ENCODE results near the gene KRT5. TPM values are rescaled to one million over a fixed set of nuclear protein-coding genes. Genes with fewer than 3 reads are reported as not detected.

The KRT5 gene
- total and polyA plus RNA-seq, 2 of the 13 experiments (the other 11 are each of a cell fraction or from before 2014, with no cell fraction given), result 0.08 TPM; not detected in 1

DNA sequence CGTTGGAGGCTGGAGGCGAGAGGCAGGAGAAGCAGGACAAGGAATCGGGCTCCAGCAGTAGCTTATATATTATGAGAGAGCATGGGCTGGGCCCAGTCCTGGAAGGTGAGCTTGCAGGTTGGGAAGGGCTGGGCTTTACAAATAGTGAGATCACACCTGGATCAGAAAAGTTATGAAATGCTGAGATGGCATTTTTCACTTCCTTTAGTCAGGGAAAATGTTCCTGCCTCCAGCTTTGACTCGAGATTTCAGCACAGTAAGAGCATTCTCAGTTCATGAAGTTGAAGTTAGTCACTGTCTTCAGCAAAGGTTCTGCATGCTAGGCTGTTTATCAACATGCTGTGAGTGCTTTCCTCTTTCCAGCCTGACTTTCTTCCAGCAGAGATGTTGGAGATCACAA lies 46.4 kb downstream of the KRT5 start, which contains the start of gene KRT6C:
Gene KRT6C (minus strand): TSS at position 38 of the 400 bp plus-strand sequence. CDS start 68 bp downstream, outside the sequence.
- no peak for ATAC-seq
- POLR2A ChIA-PET, result no interaction called here

DNA sequence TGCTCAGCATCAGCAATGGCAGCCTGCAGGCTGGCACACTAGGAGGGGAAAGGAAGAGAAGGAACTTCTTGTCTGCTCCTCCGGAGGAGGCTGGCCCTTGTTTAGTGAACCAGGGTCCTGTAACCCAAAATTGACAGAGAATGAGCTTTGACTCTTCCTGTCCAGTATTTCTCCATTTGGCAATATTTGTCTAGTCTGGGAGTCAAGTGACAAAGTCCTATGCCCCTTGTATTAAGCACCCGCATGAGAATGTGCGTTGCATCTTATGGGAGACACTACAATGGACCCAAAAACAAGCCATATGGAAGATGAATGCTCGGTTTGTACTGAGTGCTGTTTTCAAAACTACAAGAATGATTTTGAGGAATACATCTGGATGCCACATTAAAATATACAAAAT lies 50.3 kb downstream of the KRT5 start:
- FAIRE-seq (no peak), ATAC-seq (peak; percentile 40; the same call in 1 of the 3 replicates), DNase-seq (ENCODE audit: low spot score) (no peak)
- CTCF ChIA-PET (ENCODE audit: low intra/inter-chr PET ratio, low total read pairs), result no interaction called here
- 2% methylated on average over 4 of the region's 4 CpGs for WGBS (ENCODE audit: low lambda C conversion rate)
- Histone ChIP-seq H3K4me2 (ENCODE audit: low read depth, low read length) (no peak overlapping the region), H3K79me2 (ENCODE audit: insufficient read depth, low read length) (no peaks in the 10 kb centered on the region), H3K4me1 (ENCODE audit: insufficient read depth, low read length) (peaks cover 9% of the 10 kb centered on the region), H3K27me3 (ENCODE audit: control insufficient read depth in 1 of 2, insufficient read depth in 2 of 2, low read length in 2 of 2) (no peaks in the 10 kb centered on the region; a peak in 1 of 5 replicates), H3K36me3 (replicated peaks in 1 of 2; ENCODE audit: control insufficient read depth in 1 of 2, insufficient read depth in 2 of 2, low read length in 2 of 2) (no peaks in the 10 kb centered on the region), H4K20me1 (ENCODE audit: insufficient read depth, low read length) (no peaks in the 10 kb centered on the region), H3K4me3 (replicated peaks in 1 of 3; ENCODE audit: insufficient read depth in 1 of 3, low read depth in 2 of 3, low read length in 3 of 3) (no peak overlapping the region), H3K9me3 (ENCODE audit: low read length) (no peaks in the 10 kb centered on the region), H3K27ac (ENCODE audit: extremely low read length, insufficient read depth, low read length) (no peak overlapping the region), H2AFZ (ENCODE audit: low read length) (no peak overlapping the region), H3K9ac (ENCODE audit: insufficient read depth, low read depth, low read length) (no peak overlapping the region)
- POLR2A ChIA-PET, result no interaction called here
- BruUV-seq (replicated peaks), result no TSS peak
- in situ Hi-C loops (cut with HindIII; ENCODE audit: extremely low pct_ligation_motif_present, low pct_unique_long_range_greater_than_20kb), result no loop called here
- intact Hi-C loops (cut with micrococcal nuclease; ENCODE audit: unreplicated experiment), result no loop called here
- TF ChIP-seq HNRNPL (IDR thresholded peaks at IDR 0.05; ENCODE audit: low read depth, low read length) (no peak), ZNF143 (CRISPR knock-in tag; IDR thresholded peaks at IDR 0.05) (no peak), ZNF607 (CRISPR knock-in tag; IDR thresholded peaks at IDR 0.05; ENCODE audit: borderline replicate concordance) (no peak), HNF4A (CRISPR knock-in tag; IDR thresholded peaks at IDR 0.05) (peak; percentile 56), NFE2 (CRISPR knock-in tag; IDR thresholded peaks at IDR 0.05) (no peak), ZNF383 (CRISPR knock-in tag; IDR thresholded peaks at IDR 0.05; ENCODE audit: borderline replicate concordance) (no peak), HNF4G (IDR thresholded peaks at IDR 0.05; ENCODE audit: borderline replicate concordance, low read depth, low read length) (0 out of 2 replicates have a peak, but pooled peaks have one; percentile 33), HNF4G (CRISPR knock-in tag; IDR thresholded peaks at IDR 0.05; ENCODE audit: borderline replicate concordance, low read depth) (no peak), NCOA5 (CRISPR knock-in tag; IDR thresholded peaks at IDR 0.05) (no peak)
- TF ChIP-seq, protein P1, sequence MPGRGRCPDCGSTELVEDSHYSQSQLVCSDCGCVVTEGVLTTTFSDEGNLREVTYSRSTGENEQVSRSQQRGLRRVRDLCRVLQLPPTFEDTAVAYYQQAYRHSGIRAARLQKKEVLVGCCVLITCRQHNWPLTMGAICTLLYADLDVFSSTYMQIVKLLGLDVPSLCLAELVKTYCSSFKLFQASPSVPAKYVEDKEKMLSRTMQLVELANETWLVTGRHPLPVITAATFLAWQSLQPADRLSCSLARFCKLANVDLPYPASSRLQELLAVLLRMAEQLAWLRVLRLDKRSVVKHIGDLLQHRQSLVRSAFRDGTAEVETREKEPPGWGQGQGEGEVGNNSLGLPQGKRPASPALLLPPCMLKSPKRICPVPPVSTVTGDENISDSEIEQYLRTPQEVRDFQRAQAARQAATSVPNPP (CRISPR knock-in tag; IDR thresholded peaks at IDR 0.05), result no peak

More for the DNA sequence above, 46.4 kb downstream of the KRT5 start, which contains the start of gene KRT6C:
- H3K4me1 ChIP-seq (ENCODE audit: insufficient read depth, low read length), result peaks cover 9% of the 10 kb centered on the region
- FAIRE-seq (no peak), DNase-seq (ENCODE audit: low spot score) (no peak)
- TF ChIP-seq MAFF (IDR thresholded peaks at IDR 0.05; ENCODE audit: low read depth, low read length) (peak; percentile 95), ZNF234 (CRISPR knock-in tag; conservative IDR thresholded peaks at IDR 0.05) (no peak), MAFK (conservative IDR thresholded peaks at IDR 0.05 in 1 of 2, IDR thresholded peaks at IDR 0.05 in 1 of 2; ENCODE audit: low read length in 2 of 2) (peak; percentile 92 to 96), ZNF619 (CRISPR knock-in tag; IDR thresholded peaks at IDR 0.05) (no peak)
- TF ChIP-seq, protein P2, sequence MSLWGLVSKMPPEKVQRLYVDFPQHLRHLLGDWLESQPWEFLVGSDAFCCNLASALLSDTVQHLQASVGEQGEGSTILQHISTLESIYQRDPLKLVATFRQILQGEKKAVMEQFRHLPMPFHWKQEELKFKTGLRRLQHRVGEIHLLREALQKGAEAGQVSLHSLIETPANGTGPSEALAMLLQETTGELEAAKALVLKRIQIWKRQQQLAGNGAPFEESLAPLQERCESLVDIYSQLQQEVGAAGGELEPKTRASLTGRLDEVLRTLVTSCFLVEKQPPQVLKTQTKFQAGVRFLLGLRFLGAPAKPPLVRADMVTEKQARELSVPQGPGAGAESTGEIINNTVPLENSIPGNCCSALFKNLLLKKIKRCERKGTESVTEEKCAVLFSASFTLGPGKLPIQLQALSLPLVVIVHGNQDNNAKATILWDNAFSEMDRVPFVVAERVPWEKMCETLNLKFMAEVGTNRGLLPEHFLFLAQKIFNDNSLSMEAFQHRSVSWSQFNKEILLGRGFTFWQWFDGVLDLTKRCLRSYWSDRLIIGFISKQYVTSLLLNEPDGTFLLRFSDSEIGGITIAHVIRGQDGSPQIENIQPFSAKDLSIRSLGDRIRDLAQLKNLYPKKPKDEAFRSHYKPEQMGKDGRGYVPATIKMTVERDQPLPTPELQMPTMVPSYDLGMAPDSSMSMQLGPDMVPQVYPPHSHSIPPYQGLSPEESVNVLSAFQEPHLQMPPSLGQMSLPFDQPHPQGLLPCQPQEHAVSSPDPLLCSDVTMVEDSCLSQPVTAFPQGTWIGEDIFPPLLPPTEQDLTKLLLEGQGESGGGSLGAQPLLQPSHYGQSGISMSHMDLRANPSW (CRISPR knock-in tag; IDR thresholded peaks at IDR 0.05; ENCODE audit: borderline replicate concordance), result no peak
- H3K36me3 ChIP-seq (replicated peaks in 1 of 2; ENCODE audit: control insufficient read depth in 1 of 2, insufficient read depth in 2 of 2, low read length in 2 of 2), result no peaks in the 10 kb centered on the region
- no peaks in the 10 kb centered on the region; a peak in 1 of 5 replicates for H3K27me3 ChIP-seq (ENCODE audit: control insufficient read depth in 1 of 2, insufficient read depth in 2 of 2, low read length in 2 of 2)
- no peaks in the 10 kb centered on the region for H3K9me3 ChIP-seq (ENCODE audit: low read length)
- no peak within 1 kb of the TSS for H3K4me2 ChIP-seq (ENCODE audit: low read depth, low read length)
- intact Hi-C loops (cut with micrococcal nuclease; ENCODE audit: unreplicated experiment) (no loop called here), in situ Hi-C loops (cut with HindIII; ENCODE audit: extremely low pct_ligation_motif_present, low pct_unique_long_range_greater_than_20kb) (no loop called here)
- CTCF ChIA-PET (ENCODE audit: low intra/inter-chr PET ratio, low total read pairs), result no interaction called here
- WGBS (ENCODE audit: low lambda C conversion rate), result 8% methylated on average over 4 of the region's 4 CpGs
- H3K4me3 ChIP-seq (replicated peaks in 1 of 3; ENCODE audit: insufficient read depth in 1 of 3, low read depth in 2 of 3, low read length in 3 of 3), result no peak within 1 kb of the TSS
- BruUV-seq (replicated peaks), result no TSS peak
- no peak within 1 kb of the TSS for H3K9ac ChIP-seq (ENCODE audit: insufficient read depth, low read depth, low read length)
- H2AFZ ChIP-seq (ENCODE audit: low read length), result no peak within 1 kb of the TSS
- no peaks in the 10 kb centered on the region for H4K20me1 ChIP-seq (ENCODE audit: insufficient read depth, low read length)
- H3K27ac ChIP-seq (ENCODE audit: extremely low read length, insufficient read depth, low read length), result no peak within 1 kb of the TSS
- H3K79me2 ChIP-seq (ENCODE audit: insufficient read depth, low read length), result no peaks in the 10 kb centered on the region
